NT2/D1 (cell line): ENCODE measurements around the gene LRBA.

Experiments
- DNase-seq: peaks from one replicate; pipeline ENCODE4 v3.0.0-alpha.2; 2011; ENCODE audit warnings: low read depth, low spot score
- H3K27me3 ChIP-seq: 2 replicates; pipeline ENCODE4 v1.6.0; 2011; ENCODE audit warnings: mild to moderate bottlenecking; ENCODE audit not compliant: insufficient read length, insufficient read depth
- H3K36me3 ChIP-seq: 2 replicates; pipeline ENCODE4 v1.6.1; 2011; ENCODE audit warnings: mild to moderate bottlenecking, low read length, mixed read lengths; ENCODE audit not compliant: insufficient read depth, insufficient read length
- H3K4me1 ChIP-seq: 2 replicates; pipeline ENCODE4 v1.5.1; 2011; ENCODE audit not compliant: insufficient read depth, insufficient read length
- H3K4me3 ChIP-seq: 2 replicates; pipeline ENCODE4 v1.5.1; 2011; ENCODE audit warnings: low read depth; ENCODE audit not compliant: insufficient read length
- H3K9ac ChIP-seq: 2 replicates; pipeline ENCODE4 v1.6.0; 2011; ENCODE audit warnings: low read depth; ENCODE audit not compliant: insufficient read length
- H3K9me3 ChIP-seq: 2 replicates; pipeline ENCODE4 v1.5.1; 2011; ENCODE audit warnings: mild to moderate bottlenecking, low read length; ENCODE audit not compliant: insufficient read depth
- SUZ12 ChIP-seq: IDR thresholded peaks from 2 replicates; pipeline ENCODE4 v1.6.1; 2011; ENCODE audit not compliant: insufficient read length, insufficient read depth; ENCODE audit errors: extremely low read depth
- YY1 ChIP-seq: IDR thresholded peaks from 2 replicates; pipeline ENCODE4 v1.6.1; 2011; ENCODE audit not compliant: insufficient read length, insufficient read depth
- ZNF274 ChIP-seq: IDR thresholded peaks from 2 replicates; pipeline ENCODE4 v1.6.1; 2011; ENCODE audit warnings: mild to moderate bottlenecking, low read depth, low read length

LRBA gene

DNA sequence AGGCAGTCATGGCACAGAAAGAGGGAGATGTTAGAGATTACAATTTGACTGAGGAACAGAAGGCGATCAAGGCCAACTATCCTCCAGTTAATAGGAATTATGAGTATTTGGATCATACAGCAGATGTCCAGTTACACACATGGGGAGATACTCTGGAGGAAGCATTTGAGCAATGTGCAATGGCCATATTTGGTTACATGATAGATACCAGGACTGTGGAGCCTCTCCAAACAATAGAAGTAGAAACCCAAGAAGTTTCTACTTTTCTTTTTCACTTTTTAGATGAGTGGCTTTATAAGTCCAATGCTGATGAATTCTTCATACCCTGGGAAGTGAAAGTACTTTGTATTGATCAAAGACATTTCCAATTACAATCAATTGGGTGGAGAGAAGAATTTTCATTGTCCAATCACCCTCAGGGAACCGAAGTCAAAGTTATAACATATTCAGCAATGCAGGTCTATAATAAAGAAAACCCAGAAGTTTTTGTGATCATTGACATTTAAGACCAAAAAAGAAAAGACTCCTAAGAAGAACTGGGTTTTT, 294.0 kb downstream of the LRBA start:
- Histone ChIP-seq H3K9ac (no peak overlapping the region), H3K4me1 (no peaks in the 10 kb centered on the region), H3K9me3 (no peaks in the 10 kb centered on the region), H3K36me3 (no peaks in the 10 kb centered on the region), H3K4me3 (no peak overlapping the region), H3K27me3 (no peaks in the 10 kb centered on the region)
- no peak for DNase-seq
- TF ChIP-seq SUZ12 (no peak), YY1 (no peak), ZNF274 (no peak)

DNA sequence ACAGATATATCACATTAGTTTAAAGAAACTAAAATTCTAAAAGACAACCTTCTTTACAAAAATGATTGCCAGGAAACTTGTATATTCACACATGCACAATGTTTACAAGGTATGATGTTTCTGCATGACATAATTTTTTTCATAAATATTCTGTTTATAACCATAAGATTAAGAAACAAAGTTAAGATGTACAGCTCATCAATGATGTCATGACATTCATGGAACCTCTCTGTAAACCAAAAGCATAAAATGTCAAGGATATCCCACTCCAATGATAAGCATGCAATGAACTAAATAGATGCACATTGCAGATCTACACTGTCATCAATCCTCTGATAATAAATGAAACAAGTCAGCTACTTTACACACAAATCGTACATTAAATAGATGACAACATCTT, 297.1 kb downstream of the LRBA start:
- TF ChIP-seq ZNF274 (no peak), YY1 (no peak), SUZ12 (no peak)
- Histone ChIP-seq H3K27me3 (no peaks in the 10 kb centered on the region), H3K9me3 (no peaks in the 10 kb centered on the region), H3K4me3 (no peak overlapping the region), H3K9ac (no peak overlapping the region), H3K36me3 (no peaks in the 10 kb centered on the region), H3K4me1 (no peaks in the 10 kb centered on the region)
- no peak for DNase-seq

DNA sequence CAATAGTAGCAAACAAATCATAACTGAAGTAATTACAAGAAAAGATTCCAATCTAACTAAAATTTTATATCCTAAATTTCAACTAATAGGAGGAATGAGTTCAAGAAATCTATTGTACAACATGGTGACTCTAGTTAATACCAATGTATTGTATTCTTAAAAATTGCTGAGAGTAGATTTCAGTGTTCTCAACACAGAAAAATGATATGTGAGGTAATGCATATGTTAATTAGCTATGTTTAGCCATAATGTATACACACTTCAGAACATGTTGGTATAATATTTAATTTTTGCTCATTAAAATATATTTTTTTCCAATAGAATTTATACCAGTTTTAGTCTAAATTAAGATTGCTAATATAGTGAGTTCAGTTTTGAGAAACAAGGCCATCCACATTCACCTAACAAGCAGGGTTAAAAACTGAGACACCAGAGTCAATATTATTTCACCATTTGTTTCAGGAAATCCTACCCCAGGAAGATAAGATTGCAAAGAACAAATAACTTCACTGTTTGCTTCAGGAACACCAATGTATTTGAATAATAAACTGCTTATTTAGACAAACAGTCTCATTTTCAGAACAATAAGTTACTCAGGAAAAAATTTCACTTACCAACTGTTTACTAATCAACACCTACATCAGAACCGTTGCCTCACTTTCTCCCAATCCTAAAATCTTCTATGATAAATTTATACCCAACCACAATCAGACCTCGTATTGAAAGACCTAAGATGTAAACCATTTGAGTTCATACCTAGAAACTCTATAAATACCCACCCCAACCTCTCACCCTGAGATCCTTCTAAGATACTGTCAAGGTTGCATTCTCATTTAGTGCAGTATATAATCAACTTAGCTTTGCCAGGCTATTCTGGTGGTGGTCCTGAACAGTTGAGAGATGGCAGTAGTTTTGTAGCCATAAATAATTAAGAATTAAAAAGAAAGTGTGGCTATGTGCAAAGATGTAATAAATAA, 300.3 kb downstream of the LRBA start:
- Histone ChIP-seq H3K4me3 (no peak overlapping the region), H3K9ac (no peak overlapping the region), H3K9me3 (no peaks in the 10 kb centered on the region), H3K36me3 (no peaks in the 10 kb centered on the region), H3K27me3 (no peaks in the 10 kb centered on the region), H3K4me1 (no peaks in the 10 kb centered on the region)
- no peak for DNase-seq
- no peak for TF ChIP-seq YY1
- no peak for TF ChIP-seq ZNF274
- no peak for TF ChIP-seq SUZ12

DNA sequence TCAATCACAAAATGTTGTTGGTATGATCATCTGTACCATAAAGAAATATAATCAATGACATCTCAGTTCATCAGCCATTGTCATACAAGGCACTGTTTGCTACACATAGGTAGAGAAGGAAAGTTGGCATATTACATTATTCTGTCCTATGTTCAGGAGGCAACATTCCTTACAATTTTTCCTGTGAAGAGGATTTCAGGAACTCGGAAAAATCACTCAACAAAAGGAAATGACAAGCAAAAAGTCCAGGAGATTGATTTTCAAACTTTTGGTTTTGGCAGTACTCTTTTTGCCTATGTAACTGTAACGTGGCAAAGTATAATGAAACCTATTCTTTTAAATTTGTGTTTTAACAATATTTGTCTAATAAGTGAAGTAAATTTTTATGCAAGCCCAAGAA, 301.8 kb downstream of the LRBA start:
- Histone ChIP-seq H3K4me3 (no peak overlapping the region), H3K36me3 (no peaks in the 10 kb centered on the region), H3K9me3 (no peaks in the 10 kb centered on the region), H3K4me1 (no peaks in the 10 kb centered on the region), H3K9ac (no peak overlapping the region), H3K27me3 (no peaks in the 10 kb centered on the region)
- no peak for TF ChIP-seq SUZ12
- no peak for TF ChIP-seq ZNF274
- no peak for TF ChIP-seq YY1
- no peak for DNase-seq

DNA sequence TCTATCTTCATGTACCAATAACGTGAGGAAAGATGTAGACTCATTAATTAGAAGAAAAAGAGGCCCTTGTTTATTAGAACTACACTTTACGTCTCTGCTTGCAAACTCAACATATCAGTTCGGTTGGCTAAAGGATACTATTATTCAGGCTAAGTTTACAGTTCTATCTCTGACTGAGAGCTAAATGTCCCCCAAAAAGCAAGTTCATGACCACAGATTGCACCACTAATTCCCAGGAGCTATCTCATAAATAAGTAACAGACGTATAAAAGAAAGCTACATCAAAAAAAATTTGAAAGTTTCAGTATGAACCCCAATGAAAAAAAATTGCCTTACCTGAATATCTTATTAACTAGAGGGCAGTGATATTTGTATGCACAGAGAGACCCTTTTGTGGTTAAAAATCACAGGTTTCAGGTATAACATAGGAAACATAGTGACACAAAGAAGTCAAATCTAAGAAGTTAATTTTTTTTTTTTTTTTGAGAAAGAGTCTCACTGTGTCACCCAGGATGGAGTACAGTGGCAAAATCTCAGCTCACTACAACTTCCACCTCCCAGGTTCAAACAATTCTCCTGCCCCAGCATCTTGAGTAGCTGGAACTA, 304.2 kb downstream of the LRBA start:
- no peak overlapping the region for H3K4me3 ChIP-seq

DNA sequence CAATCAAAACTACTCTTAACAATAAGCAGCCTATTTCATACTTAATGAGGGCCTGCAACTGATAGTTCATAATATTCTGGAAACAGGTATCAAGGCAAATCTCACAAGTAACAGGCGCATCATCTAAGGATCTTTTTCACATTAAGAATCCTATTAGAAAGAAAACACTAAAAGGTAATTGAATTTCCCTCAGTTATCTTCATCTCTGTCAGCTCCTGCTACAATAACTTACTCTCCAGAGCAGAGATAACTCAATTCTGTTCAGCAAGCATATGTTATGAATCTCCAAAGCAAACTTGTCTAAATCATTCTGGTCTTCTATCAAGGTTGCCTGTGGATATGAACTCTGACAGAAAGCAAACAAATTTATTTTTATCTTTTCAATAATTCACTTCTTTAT, 307.1 kb downstream of the LRBA start:
- TF ChIP-seq ZNF274 = no peak
- no peak for TF ChIP-seq YY1
- TF ChIP-seq SUZ12 = no peak
- Histone ChIP-seq H3K4me3 (no peak overlapping the region), H3K9me3 (no peaks in the 10 kb centered on the region), H3K27me3 (no peaks in the 10 kb centered on the region), H3K36me3 (no peaks in the 10 kb centered on the region), H3K4me1 (no peaks in the 10 kb centered on the region), H3K9ac (no peak overlapping the region)
- no peak for DNase-seq

More for the DNA sequence above, 304.2 kb downstream of the LRBA start:
- H3K9me3 ChIP-seq = no peaks in the 10 kb centered on the region
- H3K27me3 ChIP-seq = no peaks in the 10 kb centered on the region
- DNase-seq = no peak
- H3K4me1 ChIP-seq = no peaks in the 10 kb centered on the region
- H3K9ac ChIP-seq = no peak overlapping the region
- TF ChIP-seq ZNF274 (no peak), SUZ12 (no peak), YY1 (no peak)
- H3K36me3 ChIP-seq = no peaks in the 10 kb centered on the region

DNA sequence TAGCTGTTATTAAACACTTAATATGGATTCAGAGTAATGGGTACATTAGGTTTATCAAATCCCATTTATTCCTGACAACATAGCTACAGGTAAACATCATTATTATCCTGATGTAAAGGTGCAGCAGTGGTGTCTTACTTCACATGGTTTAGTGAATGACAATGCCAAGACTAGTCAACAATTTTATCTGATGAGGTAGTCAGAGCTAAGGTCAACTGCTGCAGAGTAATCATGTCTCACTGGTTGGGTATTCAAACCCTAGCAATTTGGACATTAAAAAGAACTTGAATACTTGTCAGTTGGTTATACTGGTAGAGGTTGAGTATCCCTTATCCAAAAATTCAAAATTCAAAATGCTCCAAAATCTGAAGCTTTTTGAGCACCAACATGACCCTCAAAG, 315.5 kb downstream of the LRBA start:
- H3K36me3 ChIP-seq = no peaks in the 10 kb centered on the region
- H3K9me3 ChIP-seq = no peaks in the 10 kb centered on the region
- DNase-seq = no peak
- TF ChIP-seq YY1 (no peak), ZNF274 (no peak), SUZ12 (no peak)
- H3K4me1 ChIP-seq = no peaks in the 10 kb centered on the region
- no peak overlapping the region for H3K9ac ChIP-seq
- H3K27me3 ChIP-seq = no peaks in the 10 kb centered on the region
- no peak overlapping the region for H3K4me3 ChIP-seq
